Astrocyte of the cerebellum (primary cell): ENCODE data around the gene LUZP2.

Source experiments
- DNase-seq: peaks from one replicate; pipeline ENCODE4 v3.0.0-alpha.2; 2011; ENCODE audit warnings: low read depth
- H3K4me3 ChIP-seq: 2 replicates; pipeline ENCODE4 v1.5.1; 2011; ENCODE audit warnings: mild to moderate bottlenecking, low read depth, low read length, moderate library complexity
- in situ Hi-C: cut with HindIII; loops from 2 replicates; pipeline ENCODE4 v1.10.0; 2017; ENCODE audit warnings: low sequenced_read_pairs
- TF ChIP-seq, protein P1 (sequence below): IDR thresholded peaks from 2 replicates; pipeline ENCODE4 v1.5.1; 2012; ENCODE audit warnings: low read length, low read depth, moderate library complexity, mild to moderate bottlenecking; ENCODE audit errors: missing control alignments

The LUZP2 gene

DNA sequence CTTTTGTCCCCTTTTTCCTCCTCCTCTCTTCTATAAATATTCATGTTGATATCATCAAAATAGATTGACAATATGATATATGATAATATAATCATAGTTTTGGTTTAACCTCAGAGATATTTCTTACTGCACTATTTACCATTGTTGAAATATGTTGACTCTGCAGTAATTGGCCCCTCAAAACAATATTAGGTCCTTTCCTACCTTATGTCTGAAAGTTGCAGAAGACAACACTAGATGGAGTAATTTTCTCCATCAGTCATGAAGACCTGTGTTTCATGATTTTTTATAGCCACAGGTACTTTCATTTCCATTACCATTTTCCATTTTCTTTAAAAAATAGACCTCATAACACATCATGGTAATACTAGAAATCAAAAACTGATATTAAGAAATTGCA, 284.4 kb downstream of the LUZP2 start:
- H3K4me3 ChIP-seq = no peak overlapping the region
- DNase-seq = no peak
- TF ChIP-seq, protein P1, sequence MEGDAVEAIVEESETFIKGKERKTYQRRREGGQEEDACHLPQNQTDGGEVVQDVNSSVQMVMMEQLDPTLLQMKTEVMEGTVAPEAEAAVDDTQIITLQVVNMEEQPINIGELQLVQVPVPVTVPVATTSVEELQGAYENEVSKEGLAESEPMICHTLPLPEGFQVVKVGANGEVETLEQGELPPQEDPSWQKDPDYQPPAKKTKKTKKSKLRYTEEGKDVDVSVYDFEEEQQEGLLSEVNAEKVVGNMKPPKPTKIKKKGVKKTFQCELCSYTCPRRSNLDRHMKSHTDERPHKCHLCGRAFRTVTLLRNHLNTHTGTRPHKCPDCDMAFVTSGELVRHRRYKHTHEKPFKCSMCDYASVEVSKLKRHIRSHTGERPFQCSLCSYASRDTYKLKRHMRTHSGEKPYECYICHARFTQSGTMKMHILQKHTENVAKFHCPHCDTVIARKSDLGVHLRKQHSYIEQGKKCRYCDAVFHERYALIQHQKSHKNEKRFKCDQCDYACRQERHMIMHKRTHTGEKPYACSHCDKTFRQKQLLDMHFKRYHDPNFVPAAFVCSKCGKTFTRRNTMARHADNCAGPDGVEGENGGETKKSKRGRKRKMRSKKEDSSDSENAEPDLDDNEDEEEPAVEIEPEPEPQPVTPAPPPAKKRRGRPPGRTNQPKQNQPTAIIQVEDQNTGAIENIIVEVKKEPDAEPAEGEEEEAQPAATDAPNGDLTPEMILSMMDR = no peak
- in situ Hi-C loops = no loop called here

DNA sequence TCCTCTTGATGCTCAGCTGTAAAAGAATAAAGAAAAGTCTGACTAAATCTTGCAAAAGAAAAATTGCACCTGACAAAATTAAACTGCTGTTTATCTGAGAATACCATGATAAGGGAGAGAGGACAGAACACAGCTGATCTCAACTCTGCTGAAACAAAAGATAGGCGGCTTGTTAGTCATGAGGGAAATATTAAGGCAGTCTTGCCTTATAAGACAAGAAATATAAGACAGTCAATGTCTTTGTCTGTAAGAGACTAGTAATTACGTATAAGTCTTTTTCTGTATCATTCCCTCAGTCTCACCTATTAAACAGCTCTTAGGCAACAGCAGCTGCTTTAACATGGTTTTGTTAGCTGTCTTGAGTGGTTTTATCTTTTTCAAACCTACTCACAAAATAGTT, 296.6 kb downstream of the LUZP2 start:
- no peak overlapping the region for H3K4me3 ChIP-seq
- no peak for DNase-seq
- TF ChIP-seq, protein P1 = no peak
- in situ Hi-C loops = no loop called here

- no peak overlapping the region for H3K4me3 ChIP-seq
- TF ChIP-seq, protein P1 = no peak
- no peak for DNase-seq
- in situ Hi-C loops = no loop called here
Measured at GRCh38 chr11:24794064-24794463, 297.2 kb downstream of the LUZP2 start.

GRCh38 chr11:24805671-24806070, 308.8 kb downstream of the LUZP2 start:
- TF ChIP-seq, protein P1 = no peak
- in situ Hi-C loops = no loop called here
- no peak overlapping the region for H3K4me3 ChIP-seq
- DNase-seq = no peak

GRCh38 chr11:24808173-24808572, 311.3 kb downstream of the LUZP2 start:
- H3K4me3 ChIP-seq = no peak overlapping the region
- DNase-seq = no peak

DNA sequence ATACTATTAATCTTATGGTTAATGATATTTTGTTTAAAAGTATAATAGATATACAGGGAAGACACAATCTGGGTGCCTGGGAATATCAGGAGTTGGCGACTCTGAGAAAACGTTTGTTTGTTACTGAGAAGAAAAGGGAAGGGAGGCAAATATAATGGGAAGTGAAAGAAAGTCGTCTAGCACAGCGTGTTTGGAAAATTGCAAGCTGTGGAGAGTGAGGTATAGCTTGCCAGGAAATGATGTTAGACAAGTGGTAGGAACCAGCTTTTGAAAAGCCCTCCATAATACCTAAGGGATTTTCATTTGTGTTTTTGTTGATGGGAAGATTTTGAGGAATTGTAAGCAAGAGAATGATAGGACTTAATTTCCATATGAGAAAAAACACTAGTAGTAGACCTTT, 322.2 kb downstream of the LUZP2 start:
- no peak for DNase-seq
- in situ Hi-C loops = no loop called here
- H3K4me3 ChIP-seq = no peak overlapping the region
- TF ChIP-seq, protein P1 = no peak

More at GRCh38 chr11:24808173-24808572, 311.3 kb downstream of the LUZP2 start:
- TF ChIP-seq, protein P1 = no peak
- in situ Hi-C loops = no loop called here
